Activated naive CD4-positive, alpha-beta T cell treated with anti-CD3 and anti-CD28 coated beads for 36 hours (primary cell): ENCODE measurements around the gene BHLHE23. TPM values are rescaled to one million over a fixed set of nuclear protein-coding genes. Genes with fewer than 3 reads are reported as not detected.

ENCODE experiments used
- CTCF ChIA-PET: fragments of 350-600 bp; sonication (Branson Sonifier 250); formaldehyde crosslinking; loops from one replicate; lab custom pipeline; 2021; ENCODE audit warnings: antibody characterized with exemption; lab: Charles Lee
- DNase-seq: peaks from one replicate; pipeline ENCODE4 v3.0.0-alpha.2; 2020
- H3K27ac Mint-ChIP-seq: one replicate; pipeline ENCODE4 v1.8.0; 2021; ENCODE audit warnings: mild to moderate bottlenecking, mixed read lengths
- H3K27me3 Mint-ChIP-seq: one replicate; pipeline ENCODE4 v1.8.0; 2021; ENCODE audit warnings: low read depth, mixed read lengths
- H3K36me3 Mint-ChIP-seq: one replicate; pipeline ENCODE4 v1.8.0; 2021; ENCODE audit warnings: low read depth, mixed read lengths
- H3K4me1 Mint-ChIP-seq: one replicate; pipeline ENCODE4 v1.8.0; 2021; ENCODE audit warnings: low read depth, mixed read lengths
- H3K4me3 Mint-ChIP-seq: one replicate; pipeline ENCODE4 v1.8.0; 2021; ENCODE audit warnings: mild to moderate bottlenecking, moderate library complexity, mixed read lengths
- H3K9me3 Mint-ChIP-seq: one replicate; pipeline ENCODE4 v1.8.0; 2021; ENCODE audit warnings: mixed read lengths
- intact Hi-C: fragments of 100-400 bp; cut with micrococcal nuclease; formaldehyde crosslinking; loops from one replicate; pipeline ENCODE4 v1.15.1; 2023
- total RNA-seq, 2 experiments: library from RNA; stranded (reverse); gene quantifications; one replicate each; pipeline ENCODE4 v1.2.3, GENCODE V29; 2021

BHLHE23 gene
- total RNA-seq, 2 experiments from 2014 or later: not detected

DNA sequence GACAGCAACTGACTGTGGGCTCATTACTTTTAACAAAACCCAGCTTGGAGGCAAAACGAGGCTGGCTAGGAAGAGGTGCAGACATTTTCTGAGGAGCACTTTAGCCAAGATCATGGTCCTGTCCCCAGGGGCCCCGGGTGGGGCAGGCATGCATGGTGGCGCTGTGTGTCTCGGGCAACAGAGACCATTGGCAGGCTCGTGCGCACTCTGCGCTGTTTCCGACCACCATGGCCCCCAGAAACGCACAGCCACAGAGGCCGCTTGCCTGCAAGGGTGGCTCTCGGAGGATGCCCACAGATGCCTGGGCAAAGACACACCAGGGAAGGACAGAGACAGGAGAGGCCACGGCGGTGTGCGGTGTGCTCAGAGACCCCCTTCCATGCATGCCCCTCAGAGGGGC is 6.7 kb downstream of the BHLHE23 start:
- H3K27me3 Mint-ChIP-seq: peaks cover 45% of the 10 kb centered on the region
- intact Hi-C loops: no loop called here
- peaks cover 3% of the 10 kb centered on the region for H3K4me1 Mint-ChIP-seq
- DNase-seq: no peak
- H3K36me3 Mint-ChIP-seq: no peaks in the 10 kb centered on the region
- no peaks in the 10 kb centered on the region for H3K9me3 Mint-ChIP-seq
- H3K4me3 Mint-ChIP-seq: no peak overlapping the region
- H3K27ac Mint-ChIP-seq: no peak overlapping the region
- CTCF ChIA-PET: no interaction called here

DNA sequence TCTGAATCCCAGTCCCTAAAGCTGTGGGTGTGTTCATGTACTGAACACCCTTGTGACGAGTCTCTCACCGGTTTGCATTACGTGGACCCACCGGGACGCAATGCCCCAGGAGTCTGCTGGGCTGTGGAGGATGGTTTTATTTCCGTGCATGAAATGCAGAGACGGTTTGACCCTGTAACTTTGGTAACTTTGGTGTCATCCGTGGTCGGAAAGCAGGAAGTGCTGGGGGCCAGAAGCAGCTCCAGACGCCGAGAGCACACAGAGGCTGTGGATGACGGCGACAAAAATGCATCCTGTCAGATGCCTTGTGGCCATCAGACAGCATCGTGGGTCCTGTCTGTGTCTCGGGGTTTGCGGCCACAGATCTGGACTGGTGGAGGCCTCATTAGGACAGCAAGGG is 7.2 kb downstream of the BHLHE23 start:
- intact Hi-C loops: no loop called here
- Mint-ChIP-seq H3K4me1 (peaks cover 2% of the 10 kb centered on the region), H3K27ac (no peak overlapping the region), H3K27me3 (peaks cover 44% of the 10 kb centered on the region), H3K4me3 (no peak overlapping the region), H3K36me3 (no peaks in the 10 kb centered on the region), H3K9me3 (no peaks in the 10 kb centered on the region)
- CTCF ChIA-PET: interaction anchor here (1.0 kb wide), 1 partner anchor 27 kb away, joined by 4 read pairs; no protein-coding TSS in a partner anchor
- no peak for DNase-seq

DNA sequence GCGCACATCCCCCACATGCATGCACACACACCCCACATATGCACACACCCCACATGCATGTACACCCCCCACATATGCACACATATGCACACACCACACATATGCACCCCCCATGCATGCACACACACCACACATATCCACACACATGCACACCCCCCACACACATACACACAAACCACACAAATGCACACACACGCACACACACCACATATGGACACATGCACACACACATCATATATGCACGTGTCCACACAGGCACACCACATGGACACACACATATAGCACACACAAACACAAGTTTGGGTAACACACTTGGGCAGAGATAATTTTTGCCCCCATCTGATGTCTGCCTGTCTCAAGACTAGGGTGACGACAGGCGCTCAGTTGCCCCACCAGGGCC is 8.3 kb downstream of the BHLHE23 start:
- intact Hi-C loops: no loop called here
- H3K27ac Mint-ChIP-seq: no peak overlapping the region
- H3K4me1 Mint-ChIP-seq: no peaks in the 10 kb centered on the region
- H3K4me3 Mint-ChIP-seq: no peak overlapping the region
- H3K36me3 Mint-ChIP-seq: no peaks in the 10 kb centered on the region
- peaks cover 35% of the 10 kb centered on the region for H3K27me3 Mint-ChIP-seq
- CTCF ChIA-PET: no interaction called here
- H3K9me3 Mint-ChIP-seq: no peaks in the 10 kb centered on the region
- DNase-seq: no peak

DNA sequence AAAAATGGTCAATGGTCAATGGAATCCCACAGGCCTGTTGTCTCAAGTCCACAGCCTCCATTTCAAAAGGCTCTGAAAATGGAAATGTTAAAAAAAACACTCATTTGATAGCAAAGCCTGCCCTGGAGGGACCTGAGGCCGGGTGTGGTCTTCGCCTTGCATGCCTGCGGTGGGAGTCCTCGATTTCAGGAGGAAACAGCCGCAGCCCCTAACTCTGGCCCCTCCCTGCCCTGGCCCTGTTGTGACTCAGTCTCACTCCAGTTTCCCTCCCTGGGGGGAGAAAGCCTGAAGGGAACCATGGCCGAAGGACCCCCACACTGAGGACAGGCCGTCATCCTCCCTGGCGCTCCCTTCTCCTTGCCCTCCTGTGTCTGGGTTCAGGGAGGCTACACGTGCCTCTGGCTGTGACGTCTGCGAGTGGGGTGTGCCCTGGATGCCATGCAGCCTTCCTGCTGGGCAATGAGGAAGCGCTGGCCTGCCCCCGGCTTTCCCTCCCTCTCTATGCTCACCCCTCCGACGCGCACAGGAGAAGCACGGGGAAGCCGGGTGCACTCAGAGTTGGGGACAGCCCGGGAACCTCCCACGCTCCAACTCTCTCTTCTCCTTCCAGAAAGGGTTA is 9.2 kb downstream of the BHLHE23 start:
- CTCF ChIA-PET: no interaction called here
- no peaks in the 10 kb centered on the region for H3K9me3 Mint-ChIP-seq
- DNase-seq: no peak
- no peak overlapping the region for H3K4me3 Mint-ChIP-seq
- H3K4me1 Mint-ChIP-seq: no peaks in the 10 kb centered on the region
- no peaks in the 10 kb centered on the region for H3K36me3 Mint-ChIP-seq
- peaks cover 25% of the 10 kb centered on the region for H3K27me3 Mint-ChIP-seq
- intact Hi-C loops: no loop called here
- no peak overlapping the region for H3K27ac Mint-ChIP-seq

DNA sequence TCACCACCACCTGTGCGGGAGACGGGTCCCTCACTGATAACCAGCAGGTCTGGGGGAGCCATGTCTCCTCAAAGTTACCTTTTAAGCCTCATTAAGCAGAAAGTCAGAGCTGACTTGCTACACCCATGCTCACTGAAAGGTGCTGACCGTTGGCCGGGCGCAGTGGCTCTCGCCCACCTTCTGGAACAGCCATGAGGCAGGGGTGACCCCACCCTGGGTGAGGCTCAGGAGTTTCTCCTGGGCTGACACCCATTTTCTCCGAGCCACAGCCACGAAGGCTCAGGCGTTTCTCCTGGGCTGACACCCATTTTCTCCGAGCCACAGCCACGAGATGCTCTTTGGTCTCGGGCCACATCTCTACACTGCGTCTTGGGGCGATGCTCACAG is 10.2 kb downstream of the BHLHE23 start:
- no peaks in the 10 kb centered on the region for H3K9me3 Mint-ChIP-seq
- CTCF ChIA-PET: no interaction called here
- no peak for DNase-seq
- H3K4me3 Mint-ChIP-seq: no peak overlapping the region
- H3K36me3 Mint-ChIP-seq: no peaks in the 10 kb centered on the region
- intact Hi-C loops: no loop called here
- H3K27ac Mint-ChIP-seq: no peak overlapping the region
- H3K27me3 Mint-ChIP-seq: peaks cover 24% of the 10 kb centered on the region
- H3K4me1 Mint-ChIP-seq: no peaks in the 10 kb centered on the region

DNA sequence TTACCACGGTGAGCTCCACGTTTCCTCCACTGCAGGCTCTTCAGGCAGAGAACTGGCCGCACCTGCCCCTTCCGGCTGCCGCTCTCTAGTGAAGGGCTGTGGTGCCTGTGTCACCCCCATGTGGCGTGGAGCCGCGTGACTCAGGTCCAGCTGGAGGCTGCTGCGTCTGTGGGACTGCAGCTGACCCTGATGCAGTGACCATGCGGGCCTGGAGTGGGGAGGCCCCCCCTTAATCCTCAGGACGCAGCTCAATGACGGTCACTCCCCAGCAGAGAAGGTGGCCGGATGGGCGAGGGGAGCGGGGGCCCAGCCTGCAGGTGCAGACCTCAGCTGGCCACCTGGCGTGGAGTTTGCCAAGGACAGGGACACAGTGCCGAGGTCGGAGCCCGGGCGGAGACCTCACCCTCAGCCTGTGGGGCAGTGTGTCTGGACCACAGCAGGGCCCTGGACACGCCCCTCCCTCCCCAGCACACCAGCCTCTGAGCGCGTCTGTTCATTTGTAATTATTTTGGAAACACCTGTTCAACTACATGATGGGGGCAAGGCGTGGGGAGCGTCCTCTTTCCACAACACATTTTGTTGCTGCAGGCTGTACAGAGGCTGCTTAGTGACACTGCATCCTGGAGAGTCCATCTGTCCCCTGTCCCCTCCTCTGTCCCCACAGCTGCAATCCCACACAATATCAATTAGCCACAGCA is 10.7 kb downstream of the BHLHE23 start:
- H3K27ac Mint-ChIP-seq: no peak overlapping the region
- H3K4me1 Mint-ChIP-seq: no peaks in the 10 kb centered on the region
- CTCF ChIA-PET: interaction anchor here (1.0 kb wide), 1 partner anchor 24 kb away, joined by 4 read pairs; no protein-coding TSS in a partner anchor

DNA sequence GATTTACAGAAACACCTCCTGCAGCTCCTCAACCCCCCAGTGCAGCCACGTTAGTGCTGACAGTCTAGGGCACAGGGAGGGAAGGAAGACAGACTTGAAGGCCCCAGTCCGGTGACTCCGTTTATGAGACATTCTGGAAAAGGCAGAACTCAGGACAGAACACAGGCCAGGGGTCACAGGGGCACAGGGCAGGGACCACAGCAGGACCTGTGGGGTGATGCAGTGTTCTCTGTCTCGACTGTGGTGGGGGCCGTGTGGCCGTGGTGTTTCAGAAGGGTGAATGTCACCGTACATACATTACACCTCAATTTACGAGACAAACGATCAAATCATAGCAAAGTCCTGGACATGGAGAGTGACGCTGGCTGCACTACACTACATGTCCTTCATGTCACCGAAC is 11.3 kb downstream of the BHLHE23 start:
- CTCF ChIA-PET: interaction anchor here (1.0 kb wide), 1 partner anchor 23 kb away, joined by 4 read pairs; no protein-coding TSS in a partner anchor
- H3K9me3 Mint-ChIP-seq: no peaks in the 10 kb centered on the region
- DNase-seq: no peak
- H3K27ac Mint-ChIP-seq: no peak overlapping the region
- intact Hi-C loops: no loop called here
- peaks cover 17% of the 10 kb centered on the region for H3K27me3 Mint-ChIP-seq
- no peaks in the 10 kb centered on the region for H3K36me3 Mint-ChIP-seq
- H3K4me1 Mint-ChIP-seq: no peaks in the 10 kb centered on the region
- H3K4me3 Mint-ChIP-seq: no peak overlapping the region

More for the DNA sequence above, 10.7 kb downstream of the BHLHE23 start:
- Mint-ChIP-seq H3K9me3 (no peaks in the 10 kb centered on the region), H3K27me3 (peaks cover 20% of the 10 kb centered on the region), H3K36me3 (no peaks in the 10 kb centered on the region), H3K4me3 (no peak overlapping the region)
- intact Hi-C loops: no loop called here
- no peak for DNase-seq

DNA sequence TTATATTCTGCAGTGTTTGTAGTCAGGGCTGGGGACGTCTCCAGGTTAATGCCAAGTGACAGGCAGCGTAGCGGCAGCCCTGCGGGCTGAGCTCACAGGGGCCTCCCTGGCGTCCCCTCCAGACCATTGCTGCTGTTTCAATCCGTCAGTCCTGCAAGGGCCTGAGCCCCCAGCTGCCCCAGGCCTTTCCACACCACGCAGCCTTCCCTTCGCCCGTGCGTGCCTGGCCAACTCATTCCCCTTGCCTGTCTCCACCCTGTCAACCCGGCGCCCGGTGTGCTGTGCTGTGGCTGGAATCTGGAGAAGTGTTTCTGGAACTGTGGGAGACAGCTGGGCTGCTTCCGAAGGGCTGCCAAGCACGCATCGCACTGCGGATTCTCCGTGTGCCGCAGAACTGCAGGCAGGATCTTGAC is 11.9 kb downstream of the BHLHE23 start:
- Mint-ChIP-seq H3K4me3 (no peak overlapping the region), H3K9me3 (no peaks in the 10 kb centered on the region), H3K36me3 (no peaks in the 10 kb centered on the region), H3K27ac (no peak overlapping the region), H3K27me3 (peaks cover 17% of the 10 kb centered on the region), H3K4me1 (no peaks in the 10 kb centered on the region)
- intact Hi-C loops: no loop called here
- no peak for DNase-seq
- CTCF ChIA-PET: no interaction called here

DNA sequence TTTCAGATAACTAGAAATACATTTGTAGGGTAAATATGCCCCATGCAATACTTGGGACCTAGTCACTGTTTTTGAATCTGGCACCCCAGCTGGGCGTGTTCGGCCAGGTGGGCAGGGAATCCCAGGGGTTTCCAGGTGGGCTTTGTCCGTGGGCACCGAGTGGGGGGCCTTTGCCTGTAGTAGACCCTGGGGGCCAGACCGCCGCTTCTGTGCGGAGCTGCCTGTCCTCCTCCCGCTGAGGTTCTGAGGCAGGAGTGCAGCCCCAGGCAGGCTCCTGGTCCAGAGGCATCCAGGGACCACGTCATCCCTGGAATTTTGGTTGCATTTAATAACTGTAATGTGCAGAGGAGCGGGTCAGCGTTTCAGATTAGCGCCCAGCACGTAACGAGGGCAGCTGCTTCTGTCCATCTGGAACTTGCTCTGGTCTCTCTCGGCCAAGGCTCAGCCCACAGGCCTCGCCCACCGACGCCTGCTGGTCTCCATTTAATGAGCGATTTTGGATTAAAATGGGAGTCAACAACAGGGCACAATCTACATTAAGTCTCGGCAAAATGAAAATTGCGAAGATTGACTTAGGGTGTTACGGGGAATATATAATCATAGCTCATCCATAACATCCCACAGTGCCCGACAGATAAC is 12.8 kb downstream of the BHLHE23 start:
- intact Hi-C loops: no loop called here
- H3K36me3 Mint-ChIP-seq: no peaks in the 10 kb centered on the region
- H3K4me1 Mint-ChIP-seq: peaks cover 4% of the 10 kb centered on the region
- DNase-seq: no peak
- peaks cover 13% of the 10 kb centered on the region for H3K27me3 Mint-ChIP-seq
- no peak overlapping the region for H3K27ac Mint-ChIP-seq
- CTCF ChIA-PET: no interaction called here
- no peaks in the 10 kb centered on the region for H3K9me3 Mint-ChIP-seq
- no peak overlapping the region for H3K4me3 Mint-ChIP-seq

DNA sequence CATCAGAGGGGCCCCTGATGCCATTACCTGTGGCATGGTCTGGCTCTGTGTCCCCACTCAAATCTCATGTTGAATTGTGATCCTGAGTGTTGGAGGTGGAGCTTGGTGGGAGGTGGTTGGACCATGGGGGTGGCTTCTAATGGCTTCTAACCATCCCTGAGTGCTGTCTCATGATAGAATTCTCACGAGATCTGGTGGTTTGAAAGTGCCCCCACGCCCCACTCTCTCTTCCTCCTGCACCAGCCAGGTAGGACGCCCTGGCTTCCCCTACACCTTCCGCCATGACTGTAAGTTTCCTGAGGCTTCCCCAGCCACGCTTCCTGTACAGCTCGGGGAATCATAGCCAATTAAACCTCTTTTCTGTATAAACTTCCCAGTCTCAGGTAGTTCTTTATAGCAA is 14.9 kb downstream of the BHLHE23 start:
- H3K4me1 Mint-ChIP-seq: peaks cover 5% of the 10 kb centered on the region
- H3K27me3 Mint-ChIP-seq: peaks cover 3% of the 10 kb centered on the region
- no peak overlapping the region for H3K4me3 Mint-ChIP-seq
- intact Hi-C loops: no loop called here
- no peaks in the 10 kb centered on the region for H3K36me3 Mint-ChIP-seq
- no peak overlapping the region for H3K27ac Mint-ChIP-seq
- no peaks in the 10 kb centered on the region for H3K9me3 Mint-ChIP-seq
- CTCF ChIA-PET: no interaction called here
- DNase-seq: no peak

DNA sequence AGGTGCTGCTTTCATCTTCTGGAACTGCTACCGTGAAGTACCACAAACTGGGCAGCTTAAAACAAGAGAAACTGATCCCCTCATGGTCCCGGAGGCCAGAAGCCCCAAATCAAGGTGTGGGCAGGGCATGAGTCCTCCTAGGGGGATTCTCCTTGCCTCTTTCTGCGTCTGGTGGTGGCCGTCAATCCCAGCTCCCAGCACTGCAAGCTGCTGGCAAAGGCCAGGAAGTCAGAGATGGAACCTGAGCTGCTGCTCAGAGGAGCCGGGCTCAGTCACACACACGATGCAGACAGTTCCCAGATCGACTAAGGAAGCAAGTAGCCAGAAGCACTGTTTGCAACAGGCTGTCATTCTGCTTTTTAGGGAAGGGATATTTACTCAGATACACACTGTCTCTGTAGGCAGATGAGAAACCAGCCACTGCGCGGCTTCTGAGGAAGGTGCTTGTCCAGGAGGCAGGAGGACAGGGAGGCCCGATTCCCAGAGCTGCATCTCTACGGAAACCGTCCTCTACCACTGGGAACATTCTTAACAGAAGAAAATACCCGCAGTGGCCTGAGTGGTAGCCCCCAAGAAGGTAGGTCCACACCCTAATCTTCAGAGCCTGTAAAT is 15.5 kb downstream of the BHLHE23 start:
- CTCF ChIA-PET: no interaction called here
- Mint-ChIP-seq H3K9me3 (no peaks in the 10 kb centered on the region), H3K4me1 (peaks cover 5% of the 10 kb centered on the region), H3K27ac (no peak overlapping the region), H3K27me3 (peaks cover 1% of the 10 kb centered on the region), H3K36me3 (no peaks in the 10 kb centered on the region), H3K4me3 (no peak overlapping the region)
- no peak for DNase-seq
- intact Hi-C loops: no loop called here

DNA sequence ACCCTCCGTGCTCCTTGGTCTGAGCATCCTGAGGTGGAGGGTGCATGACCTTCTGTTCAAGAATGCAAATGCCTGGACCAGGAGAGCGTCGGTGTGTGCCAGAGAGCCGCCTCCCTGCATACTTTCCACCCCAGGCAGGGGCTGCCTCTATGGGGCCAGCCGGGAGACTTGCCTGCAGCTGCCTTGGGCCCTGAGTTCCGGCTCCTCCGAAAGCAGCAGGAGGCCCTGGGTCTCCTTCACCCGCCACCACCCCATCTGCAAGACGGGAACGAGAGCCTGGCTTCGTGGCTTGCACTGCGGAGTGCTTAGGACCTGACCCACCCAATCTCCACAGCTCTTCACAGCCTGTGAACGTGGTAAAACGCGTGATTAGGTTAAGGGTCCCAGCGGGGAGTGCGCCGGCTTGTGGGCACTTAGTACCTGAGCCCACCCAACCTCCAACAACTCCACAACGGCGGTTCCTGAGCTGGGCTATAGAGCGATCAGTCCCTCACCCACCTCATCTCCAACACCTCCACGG is 16.4 kb downstream of the BHLHE23 start:
- CTCF ChIA-PET: no interaction called here
- Mint-ChIP-seq H3K27me3 (no peaks in the 10 kb centered on the region), H3K4me3 (no peak overlapping the region), H3K4me1 (peaks cover 5% of the 10 kb centered on the region), H3K27ac (no peak overlapping the region), H3K36me3 (no peaks in the 10 kb centered on the region), H3K9me3 (no peaks in the 10 kb centered on the region)
- intact Hi-C loops: no loop called here
- no peak for DNase-seq
